Lung microvascular endothelial cell (primary cell): ENCODE measurements around the gene PYM1. TPM values are rescaled to one million over a fixed set of nuclear protein-coding genes. Genes with fewer than 3 reads are reported as not detected.
"Not testable (repeated sequence)": the region's sequence is repeated elsewhere in the genome, so short reads cannot be mapped to it uniquely, and the experiment has no call there.

ENCODE experiments used
- DNase-seq, 2 donors: peaks; one replicate each; pipeline versions ENCODE4 v3.0.0 to v3.0.0-alpha.2; 2010; ENCODE audit warnings: low read depth in 2 of 2
- total RNA-seq: library from RNA; depleted of rRNA; stranded (reverse); fragments of >200 nt; gene quantifications from 2 replicates; pipeline ENCODE4 v1.2.1, GENCODE V29; 2014

PYM1 gene
- total RNA-seq, 1 donor from 2014 or later: 26.8 TPM

DNA sequence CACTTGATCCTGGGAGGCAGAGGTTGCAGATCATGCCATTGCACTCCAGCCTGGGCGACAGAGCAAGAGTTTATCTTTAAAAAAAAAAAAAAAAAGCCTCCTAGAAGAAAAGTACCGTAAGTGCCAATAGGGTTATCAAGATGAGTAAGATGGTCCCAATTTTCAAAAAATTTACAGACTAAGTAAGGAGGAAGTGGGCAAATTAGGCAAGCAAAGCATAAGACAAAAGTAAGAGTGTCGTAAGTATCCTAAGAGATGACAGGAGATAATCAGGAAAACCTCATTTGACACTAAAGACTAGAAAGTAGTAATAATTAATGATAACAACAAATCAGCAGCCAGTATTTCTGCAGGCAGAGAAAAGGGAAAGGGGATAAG is 12.2 kb downstream of the PYM1 start:
- DNase-seq: no peak

DNA sequence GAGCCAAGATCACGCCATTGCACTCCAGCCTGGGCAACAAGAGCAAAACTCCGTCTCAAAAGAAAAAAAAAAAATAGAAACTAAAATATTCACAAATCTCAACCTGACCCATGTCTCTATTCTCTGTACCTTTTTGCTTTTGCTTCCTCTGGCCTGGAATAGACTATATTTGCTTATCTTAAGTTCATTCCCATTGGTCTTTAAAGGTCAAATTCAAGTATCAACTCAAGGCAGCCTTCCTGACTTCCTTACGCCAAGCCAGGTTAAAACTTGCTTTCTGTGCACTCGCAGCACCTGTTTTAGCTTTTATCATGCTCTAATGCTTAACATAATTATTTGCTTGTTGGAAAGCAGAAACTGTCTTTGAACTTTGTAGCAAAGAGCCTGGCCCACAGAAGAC is 14.8 kb downstream of the PYM1 start:
- no peak for DNase-seq

DNA sequence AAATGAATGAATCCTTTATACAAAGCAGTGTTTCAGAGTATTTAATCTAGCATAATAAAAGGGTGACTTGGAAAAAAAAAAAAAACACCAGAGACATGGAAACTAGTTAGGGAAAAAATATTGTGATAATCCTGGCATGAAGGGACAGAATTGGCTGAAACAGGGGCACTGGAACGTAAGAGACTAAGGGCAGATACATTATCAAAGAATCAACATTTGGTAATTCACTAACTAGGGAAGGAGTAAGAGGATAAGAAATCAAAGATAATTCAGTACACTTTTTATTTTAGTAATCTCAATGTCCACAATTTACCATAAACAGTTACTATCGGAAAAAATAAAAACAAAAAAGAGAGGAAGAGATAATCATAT is 18.2 kb downstream of the PYM1 start:
- DNase-seq: no peak

DNA sequence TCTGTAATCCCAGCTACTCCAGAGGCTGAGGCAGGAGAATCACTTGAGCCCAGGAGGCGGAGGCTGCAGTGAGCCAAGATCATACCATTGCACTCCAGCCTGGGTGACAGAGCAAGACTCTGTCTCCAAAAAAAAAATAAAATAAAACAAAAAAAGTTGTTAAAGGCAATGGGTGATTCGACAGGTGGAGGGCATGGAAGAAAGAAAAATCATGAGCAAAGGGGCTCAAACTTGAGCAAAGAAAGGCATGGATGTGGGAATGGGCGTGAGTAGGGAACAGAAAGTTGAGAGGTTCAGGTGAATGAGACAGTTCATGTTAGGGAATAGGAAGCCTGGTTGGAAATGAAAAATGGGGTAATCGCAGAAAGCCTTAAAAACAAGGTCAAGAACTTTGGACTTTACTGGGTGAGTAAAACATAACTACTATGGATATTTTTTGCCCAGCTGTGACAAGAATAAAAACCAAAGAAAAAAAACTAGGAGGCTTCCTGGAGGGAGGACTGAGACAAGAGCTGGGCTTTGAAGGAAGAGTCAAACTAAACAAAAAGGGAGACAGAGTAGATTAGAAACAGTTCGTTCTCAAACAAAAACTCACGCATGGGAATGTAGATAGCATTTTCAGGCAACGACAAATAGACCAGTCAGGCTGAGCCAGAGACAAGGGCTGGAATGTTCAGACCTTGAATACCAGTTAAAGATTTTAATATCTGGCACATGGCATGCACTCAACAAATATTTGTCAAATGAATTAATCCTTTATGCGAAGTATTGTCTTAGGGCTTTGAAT is 18.8 kb downstream of the PYM1 start:
- DNase-seq: no peak

DNA sequence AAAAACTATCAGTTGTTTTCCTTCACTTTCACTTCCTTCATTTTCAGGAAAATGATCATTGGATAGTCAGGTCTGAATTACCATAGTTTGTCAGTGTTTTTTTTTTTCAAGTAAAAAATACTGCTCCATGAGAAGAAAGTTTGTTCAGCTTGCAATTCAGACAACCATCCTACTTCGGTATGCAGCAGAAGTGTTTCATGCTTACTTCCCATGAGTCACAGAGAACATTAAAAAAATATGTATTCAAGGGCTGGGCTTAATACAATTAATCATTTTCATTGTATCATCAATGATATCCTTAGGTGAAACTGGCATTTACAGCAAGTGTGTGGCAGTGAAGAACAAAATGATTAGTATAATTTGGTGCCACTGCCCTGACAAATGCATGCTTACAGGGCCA is 21.6 kb downstream of the PYM1 start:
- DNase-seq: peak in 1 of 2 donors; percentile 75

DNA sequence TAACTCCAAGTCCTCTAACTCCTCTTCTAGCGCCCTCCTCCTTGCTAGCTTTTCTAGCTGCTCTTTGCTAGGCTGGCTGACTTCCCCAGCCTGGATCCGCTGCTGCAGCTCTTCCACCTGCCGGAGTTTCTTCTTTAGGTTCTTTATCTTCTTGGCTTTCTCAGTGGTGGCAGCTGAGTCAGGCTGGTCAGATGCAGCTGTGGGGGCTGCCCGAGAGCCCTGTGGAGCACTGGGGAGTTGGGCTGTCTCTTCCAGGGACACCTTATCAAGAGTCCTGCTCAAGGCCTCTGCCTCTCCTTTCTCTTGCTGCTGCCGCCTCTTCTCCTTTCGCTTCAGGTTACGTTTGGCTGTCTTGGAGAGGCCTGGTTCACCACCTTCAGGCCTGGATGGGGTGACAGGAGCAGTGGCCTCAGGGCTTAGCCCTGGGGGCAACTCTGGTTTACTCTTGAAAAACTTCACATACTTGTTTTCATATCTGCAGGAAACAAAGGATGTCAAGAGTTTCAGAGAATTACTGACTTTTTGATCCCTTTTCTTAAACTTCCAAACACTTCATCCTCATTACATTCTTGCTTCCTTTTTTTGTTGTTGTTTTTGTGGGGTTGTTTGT is 25.7 kb downstream of the PYM1 start:
- no peak for DNase-seq

DNA sequence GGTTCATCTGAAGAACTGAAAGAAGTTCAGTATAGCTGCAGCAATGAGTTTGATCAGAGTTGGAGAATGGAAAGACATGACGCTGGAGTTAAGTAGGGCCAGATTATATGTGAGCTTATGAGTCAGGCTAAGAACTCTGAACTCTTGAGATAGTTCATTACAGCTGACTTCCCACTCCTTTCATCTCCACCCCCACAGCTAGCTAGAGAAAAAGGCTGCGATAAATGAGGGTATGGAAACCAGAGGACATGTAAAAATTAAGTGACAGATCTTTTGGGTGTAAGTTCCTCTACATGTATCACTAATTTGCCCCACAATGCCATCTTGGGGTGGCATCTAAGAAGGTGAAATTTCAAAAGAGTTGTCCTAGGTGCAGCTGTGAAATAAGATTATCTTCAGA is 28.6 kb downstream of the PYM1 start:
- DNase-seq: peak in 1 of 2 donors; percentile 8

DNA sequence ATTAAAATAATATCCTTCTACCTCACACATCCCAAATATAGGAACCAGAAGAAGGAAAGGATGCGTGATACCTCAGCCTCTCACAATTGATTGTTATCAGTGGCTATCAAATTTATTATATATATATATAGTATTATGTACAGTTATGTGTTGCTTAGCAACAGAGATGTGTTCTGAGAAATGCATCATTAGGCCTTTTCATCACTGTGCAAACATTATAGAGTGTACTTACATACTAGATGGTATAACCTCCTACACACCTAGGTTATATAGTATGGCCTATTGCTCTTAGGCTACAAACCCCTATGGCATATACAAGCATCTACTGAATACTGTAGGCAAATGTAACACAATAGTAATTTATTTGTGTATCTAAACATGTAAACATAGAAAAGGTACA is 34.0 kb downstream of the PYM1 start:
- no peak for DNase-seq

DNA sequence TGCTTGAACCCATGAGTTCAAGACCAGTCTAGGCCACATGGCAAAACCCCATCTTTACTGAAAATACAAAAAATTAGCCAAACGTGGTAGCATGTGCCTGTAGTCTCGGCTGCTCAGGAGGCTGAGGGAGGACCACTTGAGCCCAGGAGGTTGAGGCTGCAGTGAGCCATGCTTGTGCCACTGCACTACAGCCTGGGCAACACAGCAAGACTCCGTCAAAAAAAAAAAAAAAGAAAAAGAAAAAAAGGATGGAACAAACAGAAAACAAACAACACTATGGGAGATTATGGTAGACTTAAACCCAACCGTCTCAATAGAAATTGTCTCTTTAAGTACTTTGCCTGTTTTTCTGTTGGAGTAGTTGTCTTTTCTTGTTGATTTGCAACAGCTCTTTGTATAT is 36.4 kb downstream of the PYM1 start:
- no peak for DNase-seq

DNA sequence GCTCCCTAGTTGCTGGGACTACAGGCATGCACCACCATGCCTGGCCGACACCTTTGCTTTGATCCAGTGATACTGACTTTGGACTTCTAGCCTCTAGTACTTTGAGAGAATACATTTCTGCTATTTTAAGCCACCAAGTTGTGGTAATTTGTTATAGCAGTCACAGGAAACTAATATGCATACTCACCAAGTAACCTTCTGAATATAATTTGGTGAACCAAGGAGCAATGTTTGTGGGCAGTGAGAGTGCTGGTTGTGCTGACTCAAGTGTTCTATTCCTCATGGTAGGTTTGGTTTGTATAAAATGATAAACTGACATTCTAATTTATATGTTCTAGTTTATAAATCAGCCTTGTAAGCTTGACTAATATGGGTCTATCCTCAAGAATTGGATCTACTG is 42.6 kb downstream of the PYM1 start:
- DNase-seq: no peak

DNA sequence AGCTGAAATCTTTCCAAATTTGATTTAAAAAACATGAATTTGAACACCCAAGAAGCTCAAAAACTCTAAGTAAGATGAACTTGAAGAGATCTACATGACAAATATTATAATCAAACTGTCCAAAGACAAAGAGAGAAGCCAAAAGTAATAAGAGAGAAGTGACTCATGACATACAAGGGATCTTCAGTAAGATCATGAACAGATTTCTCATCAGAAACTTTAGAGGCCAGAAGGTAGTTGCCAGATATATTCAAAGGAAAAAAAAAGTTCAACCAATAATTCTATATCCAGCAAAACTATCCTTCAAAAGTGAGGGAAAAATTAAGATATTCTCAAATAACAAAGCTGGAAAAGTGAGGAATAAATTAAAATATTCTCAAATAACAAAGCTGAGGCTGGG is 49.9 kb downstream of the PYM1 start:
- no peak for DNase-seq

DNA sequence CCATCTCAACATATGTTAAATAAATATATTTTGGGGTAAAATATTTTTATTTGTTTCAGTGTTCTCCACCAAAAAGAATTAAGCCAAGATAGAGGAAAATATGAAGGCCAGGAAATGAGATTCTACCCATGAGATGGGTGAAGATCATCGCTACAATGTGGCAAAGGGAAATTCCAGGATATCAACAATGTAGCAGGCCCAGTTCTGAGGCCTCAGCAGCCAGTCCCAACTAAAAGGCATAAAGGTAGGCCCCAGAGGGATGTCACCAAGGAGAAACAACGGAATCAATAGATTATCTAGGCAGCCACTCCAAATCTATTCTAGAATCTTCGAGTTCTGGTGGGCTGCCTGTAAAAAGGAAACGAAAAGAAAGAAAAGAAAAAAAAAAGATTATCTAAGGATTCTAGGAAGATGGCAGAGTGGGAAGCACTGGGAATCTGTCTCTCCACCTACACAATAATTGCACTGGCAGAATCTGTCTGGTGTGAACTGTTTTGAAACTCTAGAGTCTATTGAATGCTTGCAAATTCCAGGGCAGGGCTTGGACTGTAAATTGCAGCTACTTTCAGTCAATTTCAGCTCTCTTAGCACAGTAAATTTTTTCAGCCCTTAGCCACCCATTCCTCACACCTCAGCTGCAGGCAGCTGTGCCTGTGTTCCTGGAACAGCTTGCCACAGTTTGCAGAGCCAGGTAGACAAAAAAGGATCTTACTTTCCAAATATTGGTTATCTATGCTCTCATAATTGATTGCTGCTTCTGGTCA is 51.8 kb downstream of the PYM1 start:
- DNase-seq: no peak

DNA sequence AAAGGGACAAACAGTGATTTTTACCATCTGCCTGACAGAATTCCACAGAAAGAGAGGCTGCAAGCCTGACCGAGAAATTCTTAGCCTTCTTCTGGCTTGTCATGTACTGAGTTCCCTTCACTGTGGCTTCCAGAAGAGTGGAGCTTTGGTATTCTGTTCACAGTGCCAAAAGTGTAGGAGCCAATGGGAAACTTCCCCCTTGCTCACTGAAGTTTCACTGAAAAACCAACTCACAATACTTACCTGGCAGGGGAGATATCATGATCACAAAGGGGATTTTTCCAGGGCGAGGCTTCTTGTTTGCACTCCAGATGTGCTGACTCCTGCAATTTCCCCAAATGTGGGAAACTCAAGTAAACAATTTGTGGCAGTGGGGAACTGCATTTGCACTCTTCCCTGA is 53.3 kb downstream of the PYM1 start:
- DNase-seq: no peak

DNA sequence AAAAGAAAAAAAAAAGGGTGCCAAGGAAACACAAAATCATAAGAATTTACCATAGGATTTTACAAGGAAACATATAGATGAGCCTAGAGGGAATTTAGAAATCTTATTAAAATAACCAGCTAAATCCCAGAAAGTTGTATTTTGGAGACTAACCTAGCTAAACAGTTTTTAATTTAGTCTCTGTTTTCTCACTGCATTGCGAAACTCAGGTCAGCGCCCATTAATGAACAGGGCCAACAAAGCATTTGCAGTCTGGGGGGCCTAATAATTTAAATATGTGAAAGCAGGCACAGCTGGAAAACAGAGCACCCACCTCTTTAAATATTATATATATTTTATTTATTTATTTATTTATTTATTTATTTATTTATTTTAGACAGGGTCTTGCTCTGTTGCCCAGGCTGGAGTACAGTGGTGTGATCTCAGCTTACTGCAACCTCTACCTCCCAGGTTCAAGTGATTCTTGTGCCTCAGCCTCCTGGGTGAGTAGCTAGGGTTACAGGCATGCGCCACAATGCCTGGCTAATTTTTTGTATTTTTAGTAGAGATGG is 61.2 kb downstream of the PYM1 start:
- DNase-seq: not testable (repeated sequence)

DNA sequence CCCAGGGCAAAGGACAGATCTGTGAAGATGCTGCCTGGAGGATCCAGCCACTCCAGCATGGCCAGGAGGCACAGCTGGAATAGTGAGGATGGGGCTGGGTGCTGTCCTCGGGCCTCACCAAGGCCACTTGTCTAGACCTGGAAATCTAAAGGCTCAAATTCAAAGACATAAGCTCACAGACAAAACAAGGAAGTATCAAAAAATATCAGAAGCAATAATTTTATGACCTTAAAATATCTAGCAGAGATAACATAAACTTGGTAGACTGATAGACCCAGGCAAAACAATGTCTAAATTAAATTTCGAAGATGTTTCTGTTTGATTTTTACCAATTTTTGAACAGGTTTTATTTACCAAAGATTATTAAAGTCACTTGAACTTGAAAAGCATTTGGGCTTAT is 62.4 kb downstream of the PYM1 start:
- DNase-seq: no peak

DNA sequence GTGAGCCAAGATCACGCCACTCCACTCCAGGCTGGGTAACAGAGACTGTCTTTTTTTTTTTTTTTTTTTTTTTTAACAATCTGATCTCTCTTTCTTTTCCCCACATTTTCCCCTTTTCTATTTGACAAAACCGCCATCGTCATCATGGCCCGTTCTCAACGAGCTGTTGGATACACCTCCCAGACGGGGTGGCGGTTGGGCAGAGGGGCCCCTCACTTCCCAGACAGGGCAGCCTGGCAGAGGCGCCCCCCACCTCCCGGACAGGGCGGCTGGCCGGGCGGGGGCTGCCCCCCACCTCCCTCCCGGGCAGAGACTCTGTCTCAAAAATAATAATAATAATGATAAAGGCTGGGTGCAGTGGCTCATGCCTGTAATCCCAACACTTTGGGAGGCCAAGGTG is 64.8 kb downstream of the PYM1 start:
- not testable (repeated sequence) for DNase-seq

DNA sequence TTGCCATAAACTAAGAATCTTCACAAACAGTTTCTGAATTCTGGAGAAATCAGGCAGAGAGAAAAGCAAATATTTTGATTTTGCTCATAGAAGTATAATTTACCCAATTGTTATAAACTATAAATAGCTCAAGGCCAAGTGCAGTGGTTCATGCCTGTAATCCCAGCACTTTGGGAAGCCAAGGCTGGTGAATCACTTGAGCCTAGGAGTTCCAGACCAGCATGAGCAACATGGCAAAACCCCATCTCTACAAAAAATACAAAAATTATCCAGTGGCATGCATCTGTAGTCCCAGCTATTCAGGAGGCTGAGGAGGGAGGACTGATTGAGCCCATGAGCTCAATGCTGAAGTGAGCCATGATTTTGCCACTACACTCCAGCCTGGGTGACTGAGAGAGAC is 65.4 kb downstream of the PYM1 start:
- no peak for DNase-seq

DNA sequence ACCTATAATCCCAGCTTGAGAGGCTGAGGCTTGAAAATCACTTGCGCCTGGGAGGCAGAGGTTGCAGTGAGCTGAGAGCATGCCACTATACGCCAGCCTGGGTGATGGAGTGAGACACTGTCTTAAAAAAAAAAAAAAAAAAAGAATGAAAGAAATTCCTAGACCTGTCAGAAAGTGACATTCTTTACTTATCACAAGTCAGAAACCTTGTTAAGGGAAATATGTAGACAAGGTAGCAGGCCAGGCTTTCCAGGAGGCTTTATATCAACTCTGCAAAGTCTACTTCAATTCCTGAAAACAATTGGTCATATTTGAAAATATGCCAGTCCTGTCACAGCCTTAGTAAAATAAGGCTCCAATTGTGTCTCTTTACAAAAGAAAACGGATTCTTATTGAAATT is 65.8 kb downstream of the PYM1 start:
- no peak for DNase-seq

DNA sequence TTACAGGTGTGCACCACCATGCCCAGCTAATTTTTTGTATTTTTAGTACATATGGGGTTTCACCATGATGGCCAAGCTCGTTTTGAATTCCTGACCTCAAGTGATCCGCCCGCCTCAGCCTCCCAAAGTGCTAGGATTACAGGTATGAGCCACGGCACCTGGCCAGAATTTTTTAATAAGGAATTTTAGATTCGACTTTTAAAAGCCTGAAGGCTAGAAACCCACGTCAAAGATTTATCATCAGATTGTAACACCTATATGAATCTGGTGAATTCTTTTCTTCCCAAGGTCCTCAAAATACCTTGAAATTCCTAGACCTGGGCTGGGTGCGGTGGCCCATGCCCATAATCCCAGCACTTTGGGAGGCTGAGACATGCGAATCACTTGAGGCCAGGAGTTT is 66.3 kb downstream of the PYM1 start:
- no peak for DNase-seq

DNA sequence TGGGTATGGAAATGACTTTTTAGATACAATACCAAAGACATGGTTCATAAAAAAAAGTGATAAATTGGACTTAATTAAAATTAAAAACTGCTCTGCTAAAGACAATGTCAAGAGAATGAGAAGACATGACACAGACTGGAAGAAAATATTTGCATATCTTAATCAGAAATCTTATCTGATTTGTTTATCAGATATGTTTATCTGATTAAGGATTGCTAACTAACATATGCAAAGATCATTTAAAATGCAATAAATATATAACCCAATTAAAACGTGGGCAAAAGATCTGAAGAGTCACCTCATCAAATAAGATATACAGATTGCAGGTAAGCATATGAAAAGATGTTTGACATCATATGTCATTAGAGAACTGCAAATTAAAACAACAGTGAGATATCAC is 75.0 kb downstream of the PYM1 start:
- DNase-seq: no peak
